GM19023 (cell line): ENCODE results near the gene FAM24A.

Source experiments
- ATAC-seq: cut with Tn5 transposase; IDR thresholded peaks from one replicate; pipeline ENCODE4 v1.9.1; 2021; ENCODE audit warnings: mild to moderate bottlenecking, moderate library complexity; ENCODE audit not compliant: unreplicated experiment

Gene FAM24A

GRCh38 chr10:122930140-122930539, 19.7 kb downstream of the FAM24A start:
- ATAC-seq: no peak

GRCh38 chr10:122931088-122931906, 20.9 kb downstream of the FAM24A start:
- no peak for ATAC-seq

GRCh38 chr10:122939133-122939855, 28.9 kb downstream of the FAM24A start:
- ATAC-seq: no peak

- ATAC-seq: no peak
Measured at GRCh38 chr10:122939856-122940543, 29.6 kb downstream of the FAM24A start.

GRCh38 chr10:122949296-122949695, 38.9 kb downstream of the FAM24A start:
- no peak for ATAC-seq

- peak; percentile 97 for ATAC-seq
Measured at GRCh38 chr10:122953902-122954730, 43.7 kb downstream of the FAM24A start, which contains the start of gene C10orf88. TSS of gene C10orf88 (minus strand) at chr10:122954227. CDS start at chr10:122954178, 49 bp downstream.

GRCh38 chr10:122954731-122955050, 44.3 kb downstream of the FAM24A start:
- no peak for ATAC-seq

GRCh38 chr10:122955892-122956291, 45.5 kb downstream of the FAM24A start:
- no peak for ATAC-seq

GRCh38 chr10:122957474-122957873, 47.1 kb downstream of the FAM24A start:
- no peak for ATAC-seq

GRCh38 chr10:122962405-122962804, 52.0 kb downstream of the FAM24A start:
- ATAC-seq: no peak
